Muscle layer of duodenum (tissue), 2 donors: Measurements from ENCODE around the gene RPS2.

ENCODE experiments used
- H3K27ac ChIP-seq: one replicate; pipeline ENCODE4 v1.7.0; 2013; ENCODE audit warnings: mild to moderate bottlenecking, low read length
- H3K27me3 ChIP-seq: one replicate; pipeline ENCODE4 v1.7.0; 2013; ENCODE audit warnings: low read depth, mild to moderate bottlenecking, control low read depth, low read length
- H3K36me3 ChIP-seq, 2 donors: one replicate each; pipeline ENCODE4 v1.7.0; 2013; ENCODE audit warnings: low read length in 2 of 2, control low read depth in 1 of 2, mild to moderate bottlenecking in 1 of 2; ENCODE audit not compliant: insufficient read depth in 2 of 2, control insufficient read depth in 1 of 2
- H3K4me1 ChIP-seq, 2 donors: one replicate each; pipeline ENCODE4 v1.7.0; 2013; ENCODE audit warnings: low read length in 2 of 2, mild to moderate bottlenecking in 2 of 2, control low read depth in 1 of 2, moderate library complexity in 1 of 2; ENCODE audit not compliant: insufficient read depth in 2 of 2, control insufficient read depth in 1 of 2
- H3K4me3 ChIP-seq, 2 donors: one replicate each; pipeline ENCODE4 v1.7.0; 2013; ENCODE audit warnings: low read length in 2 of 2, low read depth in 1 of 2, mild to moderate bottlenecking in 1 of 2
- H3K9me3 ChIP-seq, 2 donors: one replicate each; pipeline ENCODE4 v1.7.0; 2013; ENCODE audit warnings: low read length in 2 of 2, control low read depth in 1 of 2, mild to moderate bottlenecking in 1 of 2; ENCODE audit not compliant: control insufficient read depth in 1 of 2
- donor health status: healthy.

Gene RPS2

DNA sequence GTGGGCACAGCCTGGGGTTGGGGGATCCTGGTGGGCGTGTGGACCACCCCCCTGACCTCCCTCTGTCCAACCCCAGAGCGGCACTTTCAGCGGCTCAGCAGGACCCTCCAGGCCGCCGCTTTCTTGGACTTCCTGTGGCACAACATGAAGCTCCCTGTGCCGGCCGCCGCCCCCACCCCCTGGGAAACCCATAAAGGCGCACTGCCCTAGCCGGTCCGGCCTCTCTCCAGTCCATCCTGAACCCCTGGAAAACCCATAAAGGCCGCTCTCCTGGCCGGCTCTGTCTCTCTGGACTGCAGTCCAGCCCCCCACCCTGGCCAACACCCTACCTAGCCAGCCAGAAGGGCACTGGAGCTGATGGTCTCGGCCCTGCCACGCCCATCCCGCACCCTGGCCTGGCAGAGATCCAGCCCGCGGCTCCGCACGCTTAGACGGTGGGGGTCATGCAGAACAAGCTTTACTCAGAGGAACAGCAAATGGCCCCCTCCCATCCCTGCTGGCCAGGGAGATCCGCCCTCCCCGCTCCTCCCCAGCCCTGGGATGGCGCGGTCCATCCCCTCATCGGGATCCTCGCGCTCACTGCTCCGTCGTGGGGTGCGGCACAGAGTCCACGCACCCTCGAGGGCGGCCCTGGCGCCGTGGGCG lies 14.0 kb upstream of the RPS2 start:
- no peak overlapping the region for H3K27ac ChIP-seq
- H3K4me3 ChIP-seq = no peak overlapping the region
- H3K4me1 ChIP-seq = peaks cover 6 to 16% of the 10 kb centered on the region in 2 donors
- peaks cover 28% of the 10 kb centered on the region for H3K27me3 ChIP-seq
- H3K36me3 ChIP-seq = peaks cover 29 to 51% of the 10 kb centered on the region in 2 donors
- H3K9me3 ChIP-seq = no peaks in the 10 kb centered on the region

DNA sequence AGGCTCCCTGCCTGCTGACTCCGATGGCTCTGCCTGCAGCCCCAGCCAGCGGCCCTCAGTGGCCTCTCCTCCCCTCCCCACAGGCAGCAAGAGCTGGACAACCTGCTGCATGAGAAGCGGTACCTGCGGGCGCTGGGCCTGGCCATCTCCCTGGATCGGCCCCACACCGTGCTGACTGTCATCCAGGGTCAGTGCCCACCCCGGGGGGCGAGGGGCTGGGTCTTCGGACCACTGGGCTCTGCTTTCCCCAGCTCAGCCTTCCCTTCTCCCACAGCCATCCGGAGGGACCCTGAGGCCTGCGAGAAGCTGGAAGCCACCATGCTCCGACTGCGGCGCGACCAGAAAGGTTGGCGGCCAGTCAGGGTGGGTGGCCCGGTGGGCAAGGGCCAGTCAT lies 13.2 kb upstream of the RPS2 start:
- H3K36me3 ChIP-seq = peaks cover 29 to 51% of the 10 kb centered on the region in 2 donors
- no peak overlapping the region for H3K27ac ChIP-seq
- H3K4me1 ChIP-seq = peaks cover under 1 to 16% of the 10 kb centered on the region in 2 donors
- no peaks in the 10 kb centered on the region for H3K9me3 ChIP-seq
- H3K4me3 ChIP-seq = no peak overlapping the region
- peaks cover 28% of the 10 kb centered on the region for H3K27me3 ChIP-seq

GRCh38 chr16:1976951-1977874 lies 12.6 kb upstream of the RPS2 start:
- H3K27me3 ChIP-seq = peaks cover 24% of the 10 kb centered on the region
- H3K4me1 ChIP-seq = peaks cover 0 to 23% of the 10 kb centered on the region in 2 donors
- no peak overlapping the region for H3K4me3 ChIP-seq
- H3K27ac ChIP-seq = no peak overlapping the region
- peaks cover 29 to 51% of the 10 kb centered on the region in 2 donors for H3K36me3 ChIP-seq
- H3K9me3 ChIP-seq = no peaks in the 10 kb centered on the region

GRCh38 chr16:1976216-1976520 lies 11.5 kb upstream of the RPS2 start:
- Histone ChIP-seq H3K4me3 (no peak overlapping the region), H3K4me1 (peaks cover 0 to 24% of the 10 kb centered on the region in 2 donors), H3K27me3 (peaks cover 14% of the 10 kb centered on the region), H3K9me3 (no peaks in the 10 kb centered on the region), H3K27ac (no peak overlapping the region), H3K36me3 (peaks cover 29 to 51% of the 10 kb centered on the region in 2 donors)

- peaks cover 29 to 51% of the 10 kb centered on the region in 2 donors for H3K36me3 ChIP-seq
These were observed 11.0 kb upstream of the RPS2 start for GRCh38 chr16:1975432-1976215.

DNA sequence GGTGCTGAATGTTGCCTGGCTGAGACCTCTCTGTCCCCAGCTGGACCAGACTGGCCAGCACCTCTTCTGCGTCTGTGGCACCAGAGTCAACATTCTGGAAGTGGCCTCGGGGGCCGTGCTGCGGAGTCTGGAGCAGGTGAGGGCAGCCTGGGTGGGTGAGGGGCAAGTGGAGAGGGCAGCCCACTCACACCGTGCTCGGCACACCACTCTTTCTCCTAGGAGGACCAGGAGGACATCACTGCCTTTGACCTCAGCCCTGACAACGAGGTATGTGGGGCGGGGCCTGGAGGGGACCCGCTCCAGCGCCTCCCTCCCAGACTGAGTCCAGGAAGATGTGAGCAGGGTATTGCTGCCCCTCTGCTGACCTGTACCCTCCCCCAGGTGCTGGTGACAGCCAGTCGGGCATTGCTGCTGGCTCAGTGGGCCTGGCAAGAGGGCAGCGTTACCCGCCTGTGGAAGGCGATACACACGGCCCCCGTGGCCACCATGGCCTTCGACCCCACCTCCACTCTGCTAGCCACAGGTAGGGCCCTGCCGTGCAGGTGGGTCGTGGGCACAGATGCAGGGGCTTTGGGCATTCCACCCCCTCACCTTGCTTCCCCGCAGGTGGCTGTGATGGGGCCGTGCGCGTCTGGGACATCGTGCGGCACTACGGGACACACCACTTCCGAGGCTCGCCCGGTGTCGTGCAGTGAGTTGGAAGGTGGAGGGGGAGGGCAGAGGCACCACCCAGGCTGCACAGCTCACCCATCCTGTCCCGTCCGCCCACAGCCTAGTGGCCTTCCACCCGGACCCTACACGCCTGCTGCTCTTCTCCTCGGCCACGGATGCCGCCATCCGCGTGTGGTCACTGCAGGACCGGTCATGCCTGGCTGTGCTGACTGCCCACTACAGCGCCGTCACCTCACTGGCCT lies 9.8 kb upstream of the RPS2 start:
- H3K27ac ChIP-seq = no peak overlapping the region

More at GRCh38 chr16:1975432-1976215, 11.0 kb upstream of the RPS2 start:
- Histone ChIP-seq H3K4me3 (no peak overlapping the region), H3K9me3 (no peaks in the 10 kb centered on the region), H3K27me3 (peaks cover 9% of the 10 kb centered on the region), H3K4me1 (peaks cover 0 to 28% of the 10 kb centered on the region in 2 donors), H3K27ac (no peak overlapping the region)

DNA sequence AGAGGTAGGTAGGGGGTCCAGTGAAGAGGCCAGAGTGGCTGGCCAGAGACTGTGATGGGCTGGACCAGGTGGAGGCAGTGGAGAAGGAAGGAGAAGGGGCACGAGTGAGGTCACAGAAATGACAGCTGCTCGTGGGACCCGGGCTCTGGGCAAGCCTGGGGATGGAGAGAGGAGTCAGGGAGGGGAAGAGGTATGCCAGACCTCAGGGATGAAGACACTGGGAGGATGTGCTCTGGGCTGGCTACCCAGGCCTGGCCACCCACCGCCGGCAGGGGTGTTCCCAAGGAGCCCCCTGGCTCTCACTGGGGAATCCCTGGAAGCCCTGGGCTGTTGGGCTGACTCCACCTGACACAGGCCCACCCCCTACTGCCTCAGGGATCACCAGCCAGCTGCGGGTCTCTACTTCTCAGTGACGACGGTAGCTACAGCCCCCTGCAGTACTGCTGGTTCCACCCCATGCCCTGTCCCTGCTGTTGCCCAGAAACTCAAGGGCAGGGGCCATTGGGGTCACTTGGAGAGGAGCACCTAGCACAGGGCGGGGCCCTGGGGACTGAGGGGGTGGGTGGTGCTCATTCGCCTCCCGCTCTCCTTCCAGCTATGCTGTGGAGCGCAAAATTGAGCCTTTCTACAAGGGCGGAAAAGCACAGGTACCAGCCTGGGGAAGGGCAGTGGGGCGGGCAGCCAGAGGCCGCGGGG lies 9.0 kb upstream of the RPS2 start:
- Histone ChIP-seq H3K36me3 (peaks cover 29 to 46% of the 10 kb centered on the region in 2 donors), H3K4me3 (no peak overlapping the region)

More for the DNA sequence above, 9.8 kb upstream of the RPS2 start:
- no peaks in the 10 kb centered on the region for H3K27me3 ChIP-seq
- no peak overlapping the region for H3K4me3 ChIP-seq
- H3K9me3 ChIP-seq = no peaks in the 10 kb centered on the region
- H3K36me3 ChIP-seq = peaks cover 29 to 51% of the 10 kb centered on the region in 2 donors
- H3K4me1 ChIP-seq = peaks cover 0 to 23% of the 10 kb centered on the region in 2 donors

GRCh38 chr16:1972490-1972877 lies 7.9 kb upstream of the RPS2 start:
- Histone ChIP-seq H3K4me1 (peaks cover 0 to 23% of the 10 kb centered on the region in 2 donors), H3K9me3 (no peaks in the 10 kb centered on the region), H3K4me3 (peak overlapping the region; percentile 85 to 98), H3K27ac (no peak overlapping the region), H3K27me3 (no peaks in the 10 kb centered on the region), H3K36me3 (peaks cover 21 to 35% of the 10 kb centered on the region in 2 donors)

More for the DNA sequence above, 9.0 kb upstream of the RPS2 start:
- H3K27me3 ChIP-seq = no peaks in the 10 kb centered on the region
- no peaks in the 10 kb centered on the region for H3K9me3 ChIP-seq
- H3K27ac ChIP-seq = no peak overlapping the region
- peaks cover 0 to 23% of the 10 kb centered on the region in 2 donors for H3K4me1 ChIP-seq

DNA sequence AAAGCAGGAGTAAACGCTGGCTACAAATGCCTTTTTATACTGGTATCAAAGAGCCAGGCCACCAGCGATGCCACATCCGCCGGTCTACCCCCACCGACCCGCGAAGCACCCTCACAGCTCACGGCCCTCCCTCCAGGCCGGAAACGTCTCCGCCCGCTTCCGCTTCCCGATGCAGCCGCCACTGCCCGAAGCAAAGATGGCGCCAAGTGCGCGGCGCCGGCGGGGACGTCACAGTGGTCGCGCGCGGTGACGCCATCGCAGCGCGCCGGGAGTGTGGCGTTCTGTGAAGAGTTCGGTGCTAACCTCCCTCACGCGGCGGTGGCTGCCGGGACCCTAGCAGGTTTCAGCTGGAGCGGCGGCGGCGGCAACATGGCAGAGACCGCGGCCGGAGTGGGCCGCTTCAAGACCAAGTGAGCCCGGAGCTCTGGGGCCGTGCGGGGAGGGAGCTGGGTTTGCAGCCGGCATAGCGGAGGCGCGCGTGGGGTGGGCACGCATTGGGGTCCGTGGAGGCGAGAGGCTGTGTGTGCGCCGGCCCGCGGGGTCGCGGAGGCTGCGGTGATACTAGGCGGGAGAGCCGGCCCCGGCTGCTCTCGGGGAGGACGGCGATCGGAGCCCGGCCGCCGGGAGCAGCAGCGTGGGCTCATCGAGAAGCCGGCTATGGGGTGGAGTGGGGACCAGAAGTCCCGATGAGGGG lies 7.3 kb upstream of the RPS2 start, which contains the start of gene TBL3:
TSS of gene TBL3 (plus strand) at position 258 of the 694 bp plus-strand sequence. CDS start at position 370, 112 bp downstream.
- Histone ChIP-seq H3K4me1 (peaks cover 0 to 23% of the 10 kb centered on the region in 2 donors), H3K27me3 (no peaks in the 10 kb centered on the region), H3K4me3 (peak within 1 kb of the TSS; percentile 85 to 98), H3K36me3 (peaks cover 17 to 30% of the 10 kb centered on the region in 2 donors), H3K9me3 (no peaks in the 10 kb centered on the region), H3K27ac (peak within 1 kb of the TSS; percentile 96)
